HG02623 (cell line): Measurements from ENCODE around the gene TSTD1.
"Not testable (repeated sequence)": the region's sequence is repeated elsewhere in the genome, so short reads cannot be mapped to it uniquely, and the experiment has no call there.

Experiments
- ATAC-seq: cut with Tn5 transposase; IDR thresholded peaks from one replicate; pipeline ENCODE4 v1.9.1; 2021; ENCODE audit warnings: moderate library complexity; ENCODE audit not compliant: unreplicated experiment

Gene TSTD1

DNA sequence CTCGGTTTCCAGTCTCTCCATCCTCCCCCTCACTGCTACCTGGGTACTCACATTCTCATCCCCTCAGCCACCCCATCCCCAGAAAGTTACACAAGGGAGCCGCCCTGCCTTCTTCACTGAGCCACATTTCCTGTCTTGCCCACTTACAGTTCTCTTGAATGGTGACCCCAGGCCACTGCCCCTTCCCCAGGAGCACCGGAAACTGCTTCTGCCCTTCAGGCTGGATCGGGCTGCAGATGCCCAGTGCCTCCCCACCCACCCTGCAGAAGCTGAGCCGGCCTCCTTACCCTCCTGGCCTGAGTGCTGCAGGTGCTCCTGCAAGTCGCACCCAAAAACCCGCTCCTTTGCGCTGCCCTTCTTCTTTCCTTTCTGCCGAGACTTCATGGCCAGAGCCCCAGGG is 30.5 kb upstream of the TSTD1 start:
- ATAC-seq: no peak

DNA sequence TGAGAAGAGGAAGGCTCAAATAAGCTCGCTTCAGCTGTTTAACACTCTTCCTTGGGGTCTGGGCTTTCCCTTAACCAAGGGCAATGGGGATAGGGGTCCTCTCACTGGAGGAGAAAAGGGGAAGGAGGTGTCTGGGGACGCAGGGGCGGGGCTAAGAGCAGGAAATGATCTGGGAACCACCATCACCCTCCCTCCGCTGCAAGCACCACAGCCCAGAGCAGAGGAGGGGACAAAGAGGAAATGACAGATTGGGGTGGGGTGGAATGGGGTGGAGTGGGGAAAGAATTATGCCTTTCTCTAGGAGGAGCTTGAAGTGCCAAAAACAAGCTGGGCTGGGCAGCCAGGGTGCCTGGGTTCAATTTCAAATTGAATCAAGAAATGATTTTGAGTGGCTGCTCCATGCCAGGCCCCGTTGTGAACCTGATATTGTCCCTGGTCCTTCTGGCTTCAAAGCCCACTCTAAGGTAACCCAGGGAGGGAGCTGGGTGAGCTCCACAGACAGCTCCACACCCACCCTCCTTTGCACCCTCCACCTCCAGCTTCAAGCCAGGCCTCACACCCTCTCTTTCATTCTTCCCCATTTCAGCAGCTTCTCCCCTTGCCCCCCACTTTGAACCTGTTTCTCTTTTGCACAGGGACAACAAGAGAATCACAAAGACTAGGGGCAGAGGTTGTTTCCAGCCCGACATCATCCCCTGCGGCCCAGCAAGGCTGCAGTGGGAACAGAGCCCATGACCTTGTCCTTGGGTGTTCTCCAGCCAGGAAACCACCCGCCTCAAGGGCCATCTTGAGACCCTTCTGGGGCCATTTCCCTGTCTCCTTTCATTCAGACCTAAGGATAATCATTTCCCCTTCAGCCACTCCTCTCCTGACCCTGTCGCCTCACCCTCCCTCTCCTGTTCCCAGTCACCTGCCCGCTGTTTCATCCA is 29.8 kb upstream of the TSTD1 start:
- ATAC-seq: peak; percentile 45

DNA sequence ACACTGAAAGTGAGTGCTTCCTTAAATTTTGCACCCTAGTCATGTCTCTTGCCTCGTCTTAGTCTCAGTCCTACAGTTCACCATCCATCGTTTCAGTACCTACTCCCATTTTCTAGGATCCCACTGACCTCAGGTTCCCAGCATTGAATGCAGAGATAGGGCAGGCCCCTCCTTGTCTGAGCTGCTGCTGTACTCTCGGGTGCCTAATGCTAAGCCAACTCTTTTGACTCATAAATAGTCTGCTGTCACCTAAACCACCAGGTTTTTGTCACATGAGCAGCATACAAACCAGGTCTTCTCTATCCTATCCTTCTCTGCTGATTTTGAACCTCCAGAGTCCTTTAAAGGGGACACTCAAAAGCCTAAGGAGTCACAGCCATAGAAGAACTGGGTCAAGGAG is 27.9 kb upstream of the TSTD1 start:
- ATAC-seq: no peak

DNA sequence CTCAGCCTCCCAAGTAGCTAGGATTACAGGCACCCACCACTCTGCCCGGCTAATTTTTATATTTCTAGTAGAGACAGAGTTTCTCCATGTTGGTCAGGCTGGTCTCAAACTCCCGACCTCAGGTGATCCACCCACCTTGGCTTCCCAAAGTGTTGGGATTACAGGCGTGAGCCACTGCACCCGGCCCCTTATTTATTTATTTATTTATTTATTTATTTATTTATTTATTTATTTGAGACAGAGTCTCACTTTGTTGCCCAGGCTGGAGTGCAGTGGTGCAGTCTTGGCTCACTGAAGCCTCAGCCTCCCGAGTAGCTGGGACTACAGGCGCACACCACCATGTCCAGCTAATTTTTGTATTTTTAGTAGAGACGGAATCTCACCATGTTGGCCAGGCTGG is 26.9 kb upstream of the TSTD1 start:
- ATAC-seq: not testable (repeated sequence)

DNA sequence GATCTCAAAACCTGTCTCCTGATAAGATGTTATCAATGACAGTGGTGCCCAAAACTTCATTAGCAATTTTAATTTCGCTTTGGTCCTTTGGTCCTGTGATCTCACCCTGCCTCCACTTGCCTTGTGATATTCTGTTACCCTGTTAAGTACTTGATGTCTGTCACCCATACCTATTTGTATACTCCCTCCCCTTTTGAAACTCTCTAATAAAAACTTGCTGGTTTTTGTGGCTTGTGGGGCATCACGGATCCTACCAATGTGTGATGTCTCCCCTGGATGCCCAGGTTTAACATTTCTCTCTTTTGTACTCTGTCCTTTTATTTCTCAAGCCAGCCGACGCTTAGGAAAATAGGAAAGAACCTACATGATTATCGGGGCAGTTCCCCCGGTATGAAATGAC is 25.2 kb upstream of the TSTD1 start:
- ATAC-seq: not testable (repeated sequence)

DNA sequence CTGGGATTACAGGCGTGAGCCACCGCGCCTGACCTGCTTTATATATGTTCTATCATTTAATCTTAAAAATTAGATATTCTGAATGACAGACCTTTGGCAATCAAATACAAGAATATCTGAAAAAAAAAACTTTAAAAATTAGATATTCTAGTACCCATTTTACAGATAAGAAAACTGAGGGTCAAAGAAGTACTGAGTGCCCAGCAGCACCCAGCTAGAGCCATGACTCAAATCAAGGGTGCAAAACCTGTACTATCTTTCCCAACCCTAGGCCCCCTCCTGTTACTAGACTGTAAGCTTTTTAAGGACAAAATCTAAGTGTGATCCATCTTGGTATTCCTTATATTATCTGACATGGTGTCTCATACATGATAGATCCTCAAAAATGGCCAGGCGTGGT is 22.7 kb upstream of the TSTD1 start:
- no peak for ATAC-seq

DNA sequence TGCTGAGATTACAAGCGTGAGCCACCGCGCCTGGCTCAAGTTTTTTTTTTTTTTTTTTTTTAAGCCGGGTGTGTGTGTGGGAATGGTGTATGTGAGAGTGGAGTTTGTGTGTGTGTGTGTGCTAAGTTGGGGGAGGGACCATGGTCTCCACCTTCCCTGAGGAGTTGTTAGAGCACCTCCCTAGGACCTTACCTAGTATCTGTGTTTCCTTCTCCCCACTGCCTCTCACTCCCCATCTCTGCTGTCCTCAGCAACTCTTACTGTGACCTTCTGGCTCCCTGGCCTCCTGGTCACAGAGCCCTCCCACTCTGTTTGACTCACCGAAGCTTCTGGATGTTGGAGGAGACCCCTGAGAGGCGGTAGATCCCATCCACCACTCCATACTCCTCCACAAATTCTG is 20.5 kb upstream of the TSTD1 start:
- no peak for ATAC-seq

DNA sequence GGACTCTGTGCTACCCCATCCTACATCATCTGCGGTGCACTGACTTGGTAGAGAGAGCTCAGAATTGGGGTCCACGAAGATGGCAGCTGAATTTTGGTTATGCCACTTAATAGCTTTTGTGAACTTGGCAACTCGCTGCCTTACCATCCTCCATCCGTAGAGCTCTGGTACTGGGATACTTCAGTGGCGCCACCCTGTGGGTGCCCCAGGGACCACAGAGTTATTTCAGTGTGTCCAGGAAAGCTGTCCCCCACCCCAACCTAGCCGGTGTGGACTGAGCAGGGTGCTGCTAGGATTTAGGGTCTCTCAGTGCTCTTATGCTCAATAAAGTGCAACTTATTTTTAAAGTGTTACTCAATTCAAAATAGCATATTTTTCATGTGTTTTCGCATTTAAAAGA is 16.0 kb upstream of the TSTD1 start:
- ATAC-seq: no peak

DNA sequence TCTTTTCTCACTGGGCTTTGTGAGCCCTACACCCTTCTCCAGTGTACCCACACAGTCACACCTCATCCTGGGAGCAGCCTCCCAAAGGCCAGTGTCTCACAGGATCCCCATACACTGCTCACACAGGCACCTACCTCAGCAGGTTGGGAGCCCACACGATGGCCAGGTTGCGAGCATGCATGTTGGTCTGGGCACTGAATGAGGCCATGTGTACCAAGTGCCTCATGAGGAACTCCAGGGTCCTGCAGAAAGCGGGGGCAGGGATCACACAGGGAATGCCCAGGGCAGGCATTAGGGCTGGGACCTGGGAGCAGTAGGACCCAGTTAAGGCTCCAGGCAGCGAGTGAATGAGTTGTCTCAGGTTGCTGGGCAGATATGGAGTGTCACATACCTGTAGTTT is 15.5 kb upstream of the TSTD1 start:
- ATAC-seq: no peak

DNA sequence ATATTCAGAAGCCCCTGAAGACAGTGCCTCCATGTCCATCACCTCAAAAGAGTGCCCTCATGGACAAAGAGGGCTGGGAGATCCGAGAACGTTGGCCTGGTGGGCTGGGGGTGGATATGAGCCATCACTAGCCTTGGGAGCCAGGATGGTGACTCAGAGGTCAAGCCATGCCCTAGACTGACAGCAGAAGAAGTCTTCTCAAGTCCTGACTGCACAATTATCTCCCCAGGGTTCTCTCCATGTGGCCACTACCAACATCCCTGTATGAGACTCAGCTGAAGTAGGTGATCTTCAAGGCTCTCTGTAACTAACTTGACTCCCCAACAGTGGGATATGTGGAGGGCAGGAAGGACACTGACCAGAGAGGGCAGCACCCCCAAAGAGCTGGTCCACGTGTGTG is 14.1 kb upstream of the TSTD1 start:
- ATAC-seq: no peak

DNA sequence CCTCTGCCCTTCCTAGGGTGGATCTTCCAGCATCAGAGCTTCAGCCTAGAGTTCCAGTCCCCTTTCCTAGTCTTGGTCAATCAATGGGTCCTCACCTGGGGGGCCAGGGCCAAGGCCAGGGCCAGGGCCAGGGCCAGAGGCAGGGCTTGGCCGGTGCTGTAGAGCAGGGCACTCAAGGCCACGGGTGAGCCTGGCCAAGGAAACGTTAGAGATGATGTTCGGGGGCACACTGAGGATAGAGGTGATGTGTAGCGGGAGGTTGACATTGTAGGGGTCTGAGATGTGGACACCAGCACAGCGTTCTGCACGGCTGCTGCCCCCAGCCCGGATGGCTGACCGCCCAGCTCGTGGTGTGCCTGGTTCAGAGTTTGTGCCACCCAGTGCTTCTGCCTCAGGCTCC is 12.5 kb upstream of the TSTD1 start:
- ATAC-seq: no peak

DNA sequence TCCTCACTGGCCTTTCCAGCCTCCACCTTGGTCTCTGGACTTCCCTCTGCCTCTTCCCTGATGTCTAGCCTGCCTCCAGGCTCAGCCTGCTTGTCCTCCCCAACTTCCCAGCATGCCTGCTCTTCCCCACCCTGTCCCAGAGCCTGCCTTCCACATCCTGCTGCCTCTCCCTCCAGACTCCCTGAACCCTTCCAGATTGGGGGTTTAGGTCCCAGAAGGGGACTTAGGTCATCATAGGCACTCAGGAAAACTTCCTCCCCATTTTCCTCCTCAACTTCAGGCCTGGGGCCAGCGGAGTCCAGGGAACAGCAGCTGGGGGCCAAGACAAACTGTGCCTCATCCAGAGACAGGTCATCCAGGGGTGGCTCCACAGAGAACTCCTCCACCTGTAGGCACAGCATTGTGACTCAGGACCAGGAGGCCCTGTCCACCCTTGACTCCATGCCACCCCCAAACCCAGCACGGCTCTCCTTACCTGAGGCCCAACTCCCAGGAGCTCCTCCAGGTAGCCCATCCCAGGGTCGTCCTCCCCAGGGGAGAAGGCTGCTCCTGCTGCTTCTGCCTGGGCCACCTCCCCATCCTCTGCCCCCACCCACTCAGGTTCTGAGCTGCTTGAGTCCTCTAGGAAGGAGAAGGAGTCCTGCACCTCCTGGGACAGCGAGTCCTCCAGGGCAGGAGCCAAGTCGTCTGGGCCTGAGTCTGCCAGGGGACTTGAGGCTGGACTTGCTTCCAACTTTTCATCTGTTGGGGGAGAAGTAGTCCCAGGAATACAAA is 10.4 kb upstream of the TSTD1 start:
- no peak for ATAC-seq

DNA sequence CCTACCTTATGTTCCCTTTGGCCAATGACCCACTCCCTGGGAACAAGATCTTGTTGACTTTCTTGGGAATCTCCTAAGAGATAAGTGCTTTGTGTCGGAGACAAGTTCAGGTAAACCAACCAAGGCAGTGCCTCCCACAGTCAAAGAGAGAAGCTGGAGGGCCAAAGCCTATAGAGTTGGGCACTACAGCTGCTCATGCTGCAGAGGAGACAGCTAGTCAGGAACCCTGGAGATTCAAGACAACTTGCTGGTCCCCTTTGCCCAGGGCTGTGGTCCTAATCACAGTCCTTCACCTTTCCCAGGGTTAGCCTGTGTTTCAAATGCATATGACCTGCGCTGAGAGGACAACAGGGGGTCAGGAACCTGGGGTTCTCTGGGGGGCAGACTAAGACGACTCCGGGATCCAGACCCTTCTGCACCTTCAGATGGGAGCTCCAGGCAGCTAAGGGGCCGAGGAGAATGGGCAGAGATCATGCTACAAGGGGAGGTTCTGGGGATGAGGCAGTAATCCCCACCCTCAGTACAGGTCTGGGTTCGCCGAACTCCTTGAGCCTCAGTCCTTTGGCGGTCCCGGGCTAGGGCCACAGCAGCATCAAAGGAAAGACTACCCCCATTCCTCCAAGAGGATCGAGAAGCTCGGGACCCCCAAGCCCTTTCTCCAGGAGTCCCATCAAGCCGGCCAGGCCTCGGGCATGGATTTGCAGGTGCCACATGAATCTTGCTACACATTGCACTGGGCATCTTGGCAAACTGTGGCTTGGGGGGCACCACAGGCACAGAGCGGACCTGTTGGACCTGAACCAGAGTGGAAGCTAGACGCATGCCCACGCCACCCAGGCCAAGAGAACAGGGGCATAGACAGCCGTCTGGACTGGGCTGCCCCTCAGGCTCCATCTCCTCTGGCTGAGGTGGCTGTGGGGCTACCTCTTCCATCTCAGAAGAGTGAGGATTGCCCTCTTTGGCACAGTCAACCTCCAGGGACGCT is 9.0 kb upstream of the TSTD1 start:
- ATAC-seq: no peak

DNA sequence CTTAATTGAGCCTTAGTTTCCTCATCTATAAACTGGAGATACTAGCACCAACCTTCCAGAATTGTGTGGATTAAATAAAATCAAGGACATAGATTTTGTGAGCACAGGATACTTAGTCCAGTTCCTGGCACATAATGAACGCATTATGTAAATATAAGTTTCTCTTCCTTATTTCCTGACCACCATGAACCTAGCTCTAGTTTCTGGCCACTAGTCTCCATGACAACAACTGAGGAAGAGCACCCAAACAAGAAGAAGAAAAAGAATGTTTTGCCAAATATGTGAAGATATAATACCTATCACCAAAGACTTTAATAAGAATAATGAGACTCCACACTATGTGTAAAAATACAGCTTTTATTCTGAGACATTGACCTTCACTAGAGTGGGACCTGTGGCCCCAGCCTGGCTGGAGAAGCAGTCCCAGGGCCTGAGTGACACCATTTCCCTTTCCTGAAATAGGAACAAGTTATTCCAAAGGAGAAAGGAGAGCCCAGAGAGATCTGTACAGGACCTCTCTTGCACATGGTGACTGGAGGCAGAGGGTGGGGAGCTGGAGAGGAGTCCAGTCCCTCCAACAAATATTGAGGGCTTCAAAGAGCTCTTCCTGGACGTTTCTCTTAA is 8.0 kb upstream of the TSTD1 start:
- ATAC-seq: peak; percentile 28

DNA sequence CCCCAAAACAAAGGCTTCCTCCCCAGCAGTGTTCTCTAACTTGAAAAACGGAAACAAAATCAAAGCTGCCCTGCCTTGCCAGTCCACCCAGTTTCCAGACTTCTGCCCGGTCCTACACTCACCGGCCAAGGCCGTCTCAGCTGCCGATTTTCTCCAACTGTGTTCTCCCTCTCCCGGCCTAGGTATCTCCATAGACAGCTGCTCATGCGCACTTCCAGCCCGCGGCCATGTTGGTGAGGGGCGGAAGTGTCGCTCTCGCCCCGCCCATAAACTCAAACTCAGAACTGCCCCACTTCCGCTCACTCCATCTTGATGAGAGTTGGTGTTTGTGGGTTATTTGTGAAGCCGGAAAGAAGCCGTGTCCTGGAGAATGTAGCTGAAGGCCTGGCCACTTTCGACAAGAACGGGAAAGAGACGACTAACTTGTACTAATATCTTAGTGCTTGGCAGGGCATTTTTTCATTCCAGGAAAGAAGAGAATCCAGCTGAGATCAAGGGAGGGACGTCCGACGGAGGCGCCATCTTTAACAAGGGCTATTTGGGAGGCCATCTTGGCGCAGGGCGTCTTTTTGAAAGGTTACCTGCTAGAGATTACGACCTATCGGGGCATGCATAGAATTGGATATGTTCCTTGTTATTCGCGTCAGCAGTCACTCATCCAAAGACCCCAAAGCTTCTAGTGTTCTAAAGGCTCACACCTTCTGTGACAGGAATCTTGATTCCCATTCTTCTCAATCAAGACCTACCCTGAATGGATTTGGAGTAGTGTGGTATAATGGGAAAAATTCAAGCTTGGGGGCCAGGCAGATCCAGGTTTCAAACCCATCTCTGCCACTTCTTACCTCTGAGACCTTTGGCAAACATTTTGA is 7.2 kb upstream of the TSTD1 start, which contains the start of gene USF1:
TSS of gene USF1 (minus strand) at position 242 of the 869 bp plus-strand sequence. CDS start 2,702 bp downstream, outside the sequence.
- peak; percentile 61 for ATAC-seq

DNA sequence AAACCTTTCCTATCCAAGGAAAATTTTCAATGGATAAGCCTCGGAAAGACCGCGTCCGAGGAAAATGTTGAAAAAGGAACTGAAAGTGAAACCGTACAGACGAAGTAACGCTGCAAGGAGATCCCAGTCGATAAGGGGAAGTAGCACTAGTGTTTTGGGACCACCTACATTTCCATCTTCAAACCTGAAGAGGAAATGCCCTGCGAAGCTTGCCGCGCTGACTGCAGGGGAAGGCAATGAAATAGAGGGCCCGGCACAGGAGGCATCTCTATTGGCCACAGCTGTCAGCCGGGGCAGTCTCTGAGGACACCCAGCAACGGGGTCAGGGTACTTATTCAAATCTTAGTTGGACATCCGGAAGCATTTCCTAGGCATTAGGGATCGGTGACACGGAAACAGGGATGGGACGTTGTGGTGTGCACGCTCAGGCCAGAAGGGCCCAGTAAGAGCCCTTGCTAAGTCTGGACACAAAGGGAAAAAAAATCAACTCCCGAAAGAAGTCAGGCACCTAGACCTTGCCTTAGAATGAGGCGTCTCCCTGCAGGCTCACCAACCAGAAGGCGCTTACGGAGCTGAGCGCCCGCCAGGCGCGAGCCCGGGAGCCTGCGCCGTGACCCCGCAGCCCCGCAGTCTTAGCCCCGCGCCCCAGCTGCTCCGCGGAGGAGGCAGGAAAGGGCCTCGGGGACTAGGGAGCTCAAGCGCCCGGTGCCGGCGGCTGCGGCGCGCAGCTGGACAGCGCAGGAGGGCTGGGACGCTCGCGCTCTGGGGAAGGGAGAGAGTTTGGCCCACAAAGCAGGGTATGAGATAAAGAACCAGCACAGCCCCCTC is 6.4 kb upstream of the TSTD1 start:
- peak; percentile 35 for ATAC-seq

DNA sequence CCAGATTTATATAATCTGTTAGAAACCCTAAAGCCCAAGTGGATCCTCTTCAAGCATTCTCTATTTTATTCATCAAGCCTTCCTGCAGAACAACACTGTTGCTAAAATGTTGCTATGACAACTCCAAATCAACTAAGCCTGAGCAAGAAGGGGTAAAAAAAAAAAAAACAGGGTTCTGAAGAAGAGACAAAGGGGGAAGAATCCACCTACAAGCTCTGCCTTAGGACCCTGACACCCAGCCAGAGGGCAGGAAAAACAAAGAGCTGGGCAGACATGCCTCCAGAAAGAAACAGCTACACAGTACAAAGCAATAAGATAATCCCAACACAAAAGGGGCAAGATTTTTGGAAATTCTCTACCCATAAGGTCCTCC is 5.8 kb upstream of the TSTD1 start:
- no peak for ATAC-seq

DNA sequence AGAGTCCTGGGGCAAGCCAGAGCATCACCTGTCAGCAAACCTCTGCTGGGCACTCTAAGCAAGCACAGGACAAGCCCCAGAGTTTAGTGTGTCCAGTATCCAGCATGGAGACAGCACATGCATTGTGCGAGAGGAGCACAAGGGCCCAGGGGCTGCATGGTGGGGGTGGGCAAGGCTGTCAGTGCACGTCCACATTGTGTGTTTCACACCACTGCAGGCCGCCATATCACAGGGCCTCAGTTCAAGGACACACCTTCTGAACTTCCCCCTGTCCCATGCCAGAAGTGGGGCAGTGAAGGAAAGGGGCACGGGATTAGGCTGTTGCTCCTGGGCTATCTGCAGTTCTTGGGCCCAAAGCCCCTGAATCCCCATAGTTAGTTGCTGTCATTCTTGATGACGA is 782 bp upstream of the TSTD1 start:
- ATAC-seq: no peak

DNA sequence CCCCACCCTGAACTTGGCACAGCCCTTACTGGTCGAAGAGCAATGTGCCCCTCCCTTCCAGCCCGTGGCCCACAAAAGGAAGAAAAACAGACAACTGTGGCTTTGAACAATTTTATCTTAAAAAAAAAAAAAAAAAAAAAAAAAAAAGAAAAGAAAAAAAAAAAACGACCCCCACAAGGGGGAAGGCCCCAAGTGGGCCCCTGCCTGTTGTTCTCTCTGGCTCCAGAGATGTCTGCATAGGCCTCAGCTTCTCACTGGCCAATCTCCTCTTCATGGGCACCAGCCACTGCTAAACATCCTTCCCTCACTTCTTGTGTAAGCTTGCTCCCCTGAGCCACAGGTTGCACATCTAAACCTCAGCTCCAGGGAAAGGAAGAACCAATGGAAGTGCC is 386 bp upstream of the TSTD1 start:
- ATAC-seq: no peak
